ENCODE data around the gene BSPRY.
"Not testable (repeated sequence)": the region's sequence is repeated elsewhere in the genome, so short reads cannot be mapped to it uniquely, and the experiment has no call there.

Gene BSPRY

DNA sequence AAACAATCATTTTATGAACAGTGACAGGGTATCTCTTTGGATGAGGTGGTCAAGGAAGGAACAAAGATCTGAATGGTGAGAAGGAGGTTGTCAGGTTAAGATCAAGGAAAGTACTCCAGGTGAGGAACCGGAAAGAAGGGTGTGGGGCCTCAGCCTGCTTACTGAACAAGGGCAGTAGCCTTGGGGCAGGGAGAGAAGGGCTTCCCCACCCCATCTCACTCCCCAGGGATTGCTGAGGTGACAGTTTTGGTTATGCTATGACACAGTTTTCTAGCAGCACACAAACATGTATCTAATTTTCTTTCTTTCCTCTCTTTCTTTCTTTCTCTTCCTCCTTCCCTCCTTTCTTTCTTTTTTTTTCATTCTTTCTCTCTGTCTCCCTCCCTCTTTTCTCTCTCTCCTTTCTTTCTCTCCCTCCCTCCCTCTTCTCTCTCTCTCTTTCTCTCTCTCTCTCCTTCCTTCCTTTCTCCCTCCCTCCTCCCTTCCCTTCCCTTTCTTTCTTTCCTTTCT, 31.6 kb downstream of the BSPRY start:
- no peaks in the 10 kb centered on the region for H3K9me3 ChIP-seq (ENCODE audit: control extremely low read depth in 1 of 5, control insufficient read depth in 4 of 5, insufficient read depth in 2 of 5, low read depth in 1 of 5, low read length in 4 of 5)
- peaks cover 0 to 4% (median under 1%) of the 10 kb centered on the region in 4 experiments for H3K36me3 ChIP-seq (ENCODE audit: control insufficient read depth in 4 of 4, insufficient read depth in 4 of 4, low read length in 3 of 4)
- POLR2A ChIA-PET = no interaction called here
- H3K27ac ChIP-seq (ENCODE audit: insufficient read depth in 1 of 2, low read depth in 1 of 2, low read length in 2 of 2, poor library complexity in 1 of 2, severe bottlenecking in 2 of 2) = no peak overlapping the region
- no peak for DNase-seq
- H3K27me3 ChIP-seq (replicated peaks in 2 of 5; ENCODE audit: control insufficient read depth in 4 of 5, insufficient read depth in 5 of 5, low read length in 4 of 5) = no peaks in the 10 kb centered on the region
- CTCF ChIA-PET = no interaction called here
- WGBS (ENCODE audit: insufficient coverage) = no CpG with 5 or more reads among the region's 1 CpG
- no peak overlapping the region for H3K4me3 ChIP-seq (ENCODE audit: control insufficient read depth in 1 of 7, extremely low read depth in 1 of 7, insufficient read depth in 4 of 7, low read depth in 2 of 7, low read length in 6 of 7)
- H3K4me1 ChIP-seq (ENCODE audit: control extremely low read depth in 1 of 4, control insufficient read depth in 4 of 4, insufficient read depth in 4 of 4, low read length in 3 of 4) = peaks cover 0 to 15% (median 5%) of the 10 kb centered on the region in 4 experiments

GRCh38 chr9:113381441-113381840, 32.1 kb downstream of the BSPRY start:
- H3K9me3 ChIP-seq (ENCODE audit: control extremely low read depth in 1 of 5, control insufficient read depth in 4 of 5, insufficient read depth in 2 of 5, low read depth in 1 of 5, low read length in 4 of 5); POLR2A ChIA-PET; DNase-seq; H3K27ac ChIP-seq (ENCODE audit: insufficient read depth in 1 of 2, low read depth in 1 of 2, low read length in 2 of 2, poor library complexity in 1 of 2, severe bottlenecking in 2 of 2); H3K36me3 ChIP-seq (ENCODE audit: control insufficient read depth in 4 of 4, insufficient read depth in 4 of 4, low read length in 3 of 4); H3K4me3 ChIP-seq (ENCODE audit: control insufficient read depth in 1 of 7, extremely low read depth in 1 of 7, insufficient read depth in 4 of 7, low read depth in 2 of 7, low read length in 6 of 7); H3K27me3 ChIP-seq (replicated peaks in 2 of 5; ENCODE audit: control insufficient read depth in 4 of 5, insufficient read depth in 5 of 5, low read length in 4 of 5); CTCF ChIA-PET: not testable (repeated sequence)
- H3K4me1 ChIP-seq (ENCODE audit: control extremely low read depth in 1 of 4, control insufficient read depth in 4 of 4, insufficient read depth in 4 of 4, low read length in 3 of 4) = peaks cover 0 to 15% (median 5%) of the 10 kb centered on the region in 4 experiments
- WGBS (ENCODE audit: insufficient coverage) = 96% methylated on average over 4 of the region's 7 CpGs

DNA sequence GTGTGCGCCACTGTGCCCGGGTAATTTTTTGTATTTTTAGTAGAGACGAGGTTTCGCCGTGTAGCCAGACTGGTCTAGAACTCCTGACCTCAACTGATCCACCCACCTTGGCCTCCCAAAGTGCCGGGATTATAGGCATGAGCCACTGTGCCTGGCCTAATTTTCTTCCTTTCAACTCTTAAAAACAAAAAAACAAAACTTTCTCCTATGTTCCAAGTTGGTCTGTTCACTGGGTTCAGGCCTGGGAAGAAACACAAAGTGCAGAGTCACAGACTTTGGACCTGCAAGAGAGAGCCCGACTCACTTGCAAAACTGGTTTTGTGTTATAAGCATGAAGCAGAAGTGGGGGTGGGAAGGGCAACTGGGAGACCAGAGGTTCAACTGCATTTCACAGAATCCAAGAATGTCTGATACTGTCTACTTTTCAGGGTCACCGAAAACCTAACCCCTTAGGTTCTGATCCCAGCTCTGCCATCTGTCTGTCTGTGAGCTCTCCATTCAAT, 32.6 kb downstream of the BSPRY start:
- POLR2A ChIA-PET = no interaction called here
- WGBS (ENCODE audit: insufficient coverage) = 90% methylated on average over 7 of the region's 8 CpGs
- H3K27ac ChIP-seq (ENCODE audit: insufficient read depth in 1 of 2, low read depth in 1 of 2, low read length in 2 of 2, poor library complexity in 1 of 2, severe bottlenecking in 2 of 2) = no peak overlapping the region
- H3K4me3 ChIP-seq (ENCODE audit: control insufficient read depth in 1 of 7, extremely low read depth in 1 of 7, insufficient read depth in 4 of 7, low read depth in 2 of 7, low read length in 6 of 7) = no peak overlapping the region
- H3K36me3 ChIP-seq (ENCODE audit: control insufficient read depth in 4 of 4, insufficient read depth in 4 of 4, low read length in 3 of 4) = peaks cover 0 to 10% (median 6%) of the 10 kb centered on the region in 4 experiments
- no peaks in the 10 kb centered on the region for H3K27me3 ChIP-seq (replicated peaks in 2 of 5; ENCODE audit: control insufficient read depth in 4 of 5, insufficient read depth in 5 of 5, low read length in 4 of 5)
- no peak for DNase-seq
- peaks cover 0 to 12% (median 5%) of the 10 kb centered on the region in 4 experiments for H3K4me1 ChIP-seq (ENCODE audit: control extremely low read depth in 1 of 4, control insufficient read depth in 4 of 4, insufficient read depth in 4 of 4, low read length in 3 of 4)
- CTCF ChIA-PET = no interaction called here
- no peaks in the 10 kb centered on the region for H3K9me3 ChIP-seq (ENCODE audit: control extremely low read depth in 1 of 5, control insufficient read depth in 4 of 5, insufficient read depth in 2 of 5, low read depth in 1 of 5, low read length in 4 of 5)

GRCh38 chr9:113386571-113387393, 37.4 kb downstream of the BSPRY start:
- ChIA-PET CTCF (interaction anchor here (1.2 to 3.5 kb wide), 3 partner anchors 12 to 22 kb away, joined by 4 to 15 read pairs (median 5); partner anchors contain the start of gene ALAD), POLR2A (interaction anchor here (0.5 to 1.0 kb wide), 2 partner anchors 10 to 90 kb away, joined by 3 read pairs; partner anchors contain the start of gene HDHD3)
- H3K27me3 ChIP-seq (replicated peaks in 2 of 5; ENCODE audit: control insufficient read depth in 4 of 5, insufficient read depth in 5 of 5, low read length in 4 of 5) = no peaks in the 10 kb centered on the region
- 93% methylated on average over 4 of the region's 4 CpGs for WGBS (ENCODE audit: insufficient coverage)
- no peaks in the 10 kb centered on the region for H3K4me1 ChIP-seq (ENCODE audit: control extremely low read depth in 1 of 4, control insufficient read depth in 4 of 4, insufficient read depth in 4 of 4, low read length in 3 of 4)
- no peaks in the 10 kb centered on the region for H3K9me3 ChIP-seq (ENCODE audit: control extremely low read depth in 1 of 5, control insufficient read depth in 4 of 5, insufficient read depth in 2 of 5, low read depth in 1 of 5, low read length in 4 of 5)
- DNase-seq = no peak
- no peak overlapping the region for H3K4me3 ChIP-seq (ENCODE audit: control insufficient read depth in 1 of 7, extremely low read depth in 1 of 7, insufficient read depth in 4 of 7, low read depth in 2 of 7, low read length in 6 of 7)
- H3K27ac ChIP-seq (ENCODE audit: insufficient read depth in 1 of 2, low read depth in 1 of 2, low read length in 2 of 2, poor library complexity in 1 of 2, severe bottlenecking in 2 of 2) = no peak overlapping the region
- peaks cover 0 to 56% (median 39%) of the 10 kb centered on the region in 4 experiments for H3K36me3 ChIP-seq (ENCODE audit: control insufficient read depth in 4 of 4, insufficient read depth in 4 of 4, low read length in 3 of 4)

DNA sequence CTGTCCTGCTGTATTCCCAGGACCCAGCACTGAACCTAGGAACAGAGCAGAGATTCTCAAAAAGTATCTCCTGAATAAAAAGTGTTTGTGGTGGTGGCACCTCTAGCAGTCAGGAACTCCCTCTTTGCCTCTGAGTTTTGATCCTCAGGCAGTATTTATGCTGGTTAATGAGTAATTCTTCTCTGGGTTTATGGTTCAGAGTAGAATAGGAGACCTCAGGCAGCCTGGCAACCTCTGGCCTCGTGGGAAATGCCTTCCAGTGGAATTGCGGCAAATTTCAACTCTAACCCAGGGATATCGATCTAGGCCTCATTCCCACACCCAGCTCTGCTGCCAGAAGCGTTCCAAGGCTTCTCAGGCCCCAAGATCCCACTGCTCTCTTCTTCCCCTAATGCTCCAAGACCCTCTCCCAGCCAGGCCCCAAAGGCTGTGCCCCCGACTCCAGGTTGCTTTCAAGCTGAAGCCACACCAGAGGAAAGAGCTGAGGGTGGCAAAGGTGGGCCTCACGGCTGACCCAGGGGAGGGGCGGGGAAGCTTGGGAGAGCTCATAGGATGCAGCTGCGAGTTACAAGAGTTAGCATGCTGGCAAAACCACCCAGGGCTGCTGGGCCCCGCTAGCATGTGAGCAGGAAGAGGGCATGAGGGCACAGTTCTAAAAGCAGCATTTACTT, 38.4 kb downstream of the BSPRY start:
- no peak overlapping the region for H3K27ac ChIP-seq (ENCODE audit: insufficient read depth in 1 of 2, low read depth in 1 of 2, low read length in 2 of 2, poor library complexity in 1 of 2, severe bottlenecking in 2 of 2)
- no peaks in the 10 kb centered on the region for H3K4me1 ChIP-seq (ENCODE audit: control extremely low read depth in 1 of 4, control insufficient read depth in 4 of 4, insufficient read depth in 4 of 4, low read length in 3 of 4)
- ChIA-PET POLR2A (interaction anchor here (0.5 kb wide), 1 partner anchor 90 kb away, joined by 3 read pairs; no protein-coding TSS in a partner anchor), CTCF (interaction anchor here (1.2 to 3.5 kb wide), 4 partner anchors 11 to 21 kb away, joined by 3 to 15 read pairs (median 4); partner anchors contain the start of genes ALAD and HDHD3)
- H3K36me3 ChIP-seq (ENCODE audit: control insufficient read depth in 4 of 4, insufficient read depth in 4 of 4, low read length in 3 of 4) = peaks cover 0 to 65% (median 41%) of the 10 kb centered on the region in 4 experiments
- 78% methylated on average over 7 of the region's 9 CpGs for WGBS (ENCODE audit: insufficient coverage)
- H3K4me3 ChIP-seq (ENCODE audit: control insufficient read depth in 1 of 7, extremely low read depth in 1 of 7, insufficient read depth in 4 of 7, low read depth in 2 of 7, low read length in 6 of 7) = no peak overlapping the region
- no peaks in the 10 kb centered on the region for H3K27me3 ChIP-seq (replicated peaks in 2 of 5; ENCODE audit: control insufficient read depth in 4 of 5, insufficient read depth in 5 of 5, low read length in 4 of 5)
- no peak for DNase-seq
- no peaks in the 10 kb centered on the region for H3K9me3 ChIP-seq (ENCODE audit: control extremely low read depth in 1 of 5, control insufficient read depth in 4 of 5, insufficient read depth in 2 of 5, low read depth in 1 of 5, low read length in 4 of 5)

DNA sequence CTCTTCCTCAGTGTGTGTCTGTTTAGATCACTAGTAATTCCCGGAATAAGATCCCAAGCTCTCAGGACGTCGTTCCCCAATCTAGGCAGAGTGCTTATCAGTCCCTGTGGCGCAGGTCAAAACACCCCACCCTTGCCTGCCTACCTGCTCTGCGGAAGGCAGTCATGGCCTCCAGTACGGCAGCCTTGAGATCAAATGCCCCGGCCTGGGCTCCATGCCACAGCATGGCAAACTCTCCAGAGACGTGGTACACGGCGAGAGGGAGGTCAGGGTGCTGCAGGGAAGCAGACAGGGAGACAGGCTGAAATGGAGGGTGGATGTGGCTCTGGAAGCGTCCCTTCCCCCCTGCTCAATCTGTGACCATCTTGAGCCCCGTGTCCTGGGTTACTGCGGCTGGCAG, 39.5 kb downstream of the BSPRY start:
- Histone ChIP-seq H3K4me3 (ENCODE audit: control insufficient read depth in 1 of 7, extremely low read depth in 1 of 7, insufficient read depth in 4 of 7, low read depth in 2 of 7, low read length in 6 of 7) (no peak overlapping the region), H3K36me3 (ENCODE audit: control insufficient read depth in 4 of 4, insufficient read depth in 4 of 4, low read length in 3 of 4) (peaks cover 0 to 70% (median 48%) of the 10 kb centered on the region in 4 experiments), H3K27me3 (replicated peaks in 2 of 5; ENCODE audit: control insufficient read depth in 4 of 5, insufficient read depth in 5 of 5, low read length in 4 of 5) (no peaks in the 10 kb centered on the region), H3K4me1 (ENCODE audit: control extremely low read depth in 1 of 4, control insufficient read depth in 4 of 4, insufficient read depth in 4 of 4, low read length in 3 of 4) (no peaks in the 10 kb centered on the region), H3K9me3 (ENCODE audit: control extremely low read depth in 1 of 5, control insufficient read depth in 4 of 5, insufficient read depth in 2 of 5, low read depth in 1 of 5, low read length in 4 of 5) (no peaks in the 10 kb centered on the region), H3K27ac (ENCODE audit: insufficient read depth in 1 of 2, low read depth in 1 of 2, low read length in 2 of 2, poor library complexity in 1 of 2, severe bottlenecking in 2 of 2) (no peak overlapping the region)
- WGBS (ENCODE audit: insufficient coverage) = 96% methylated on average over 12 of the region's 13 CpGs
- POLR2A ChIA-PET = no interaction called here
- no peak for DNase-seq
- CTCF ChIA-PET = interaction anchor here (1.1 to 3.5 kb wide), 3 partner anchors 10 to 21 kb away, joined by 3 to 15 read pairs (median 3); partner anchors contain the start of genes C9orf43, HDHD3 and POLE3
